Smooth muscle cell (in vitro differentiated cells): ENCODE measurements around the gene IGFBP4. TPM values are rescaled to one million over a fixed set of nuclear protein-coding genes. Genes with fewer than 3 reads are reported as not detected.

Experiments used
- DNase-seq: peaks from one replicate; lab custom pipeline; 2025; ENCODE audit not compliant: unreplicated experiment; lab: John Stamatoyannopoulos, UW
- H2AFZ ChIP-seq: fragments of 200-600 bp; sonication (generic); 2 replicates; pipeline ENCODE4 v1.6.0; 2016; ENCODE audit warnings: antibody characterized with exemption, low read depth, mild to moderate bottlenecking
- H3F3A ChIP-seq: fragments of 200-600 bp; sonication (generic); 2 replicates; pipeline ENCODE4 v1.6.0; 2017; ENCODE audit warnings: antibody characterized with exemption, low read depth
- H3K27ac ChIP-seq: fragments of 200-600 bp; sonication (generic); 2 replicates; pipeline ENCODE4 v1.5.1; 2016; ENCODE audit warnings: low read depth, mild to moderate bottlenecking
- H3K27me3 ChIP-seq: fragments of 200-600 bp; sonication (generic); 2 replicates; pipeline ENCODE4 v1.6.1; 2016; ENCODE audit warnings: low read depth, mild to moderate bottlenecking
- H3K36me3 ChIP-seq: fragments of 200-600 bp; sonication (generic); 2 replicates; pipeline ENCODE4 v1.5.1; 2016; ENCODE audit warnings: low read depth
- H3K4me1 ChIP-seq: fragments of 200-600 bp; sonication (generic); 2 replicates; pipeline ENCODE4 v1.5.1; 2016; ENCODE audit warnings: low read depth
- H3K4me2 ChIP-seq: fragments of 200-600 bp; sonication (generic); 2 replicates; pipeline ENCODE4 v1.6.0; 2016; ENCODE audit warnings: mild to moderate bottlenecking
- H3K4me3 ChIP-seq: fragments of 200-600 bp; sonication (generic); 2 replicates; pipeline ENCODE4 v1.5.1; 2016; ENCODE audit warnings: mild to moderate bottlenecking
- H3K79me2 ChIP-seq: fragments of 200-600 bp; sonication (generic); 2 replicates; pipeline ENCODE4 v1.6.0; 2016; ENCODE audit warnings: low read depth, mild to moderate bottlenecking
- H3K9ac ChIP-seq: fragments of 200-600 bp; sonication (generic); 2 replicates; pipeline ENCODE4 v1.6.0; 2016; ENCODE audit warnings: low read depth
- H3K9me3 ChIP-seq: fragments of 200-600 bp; sonication (generic); replicated peaks from 2 replicates; pipeline ENCODE4 v1.5.1; 2016; ENCODE audit warnings: low read depth
- H4K20me1 ChIP-seq: fragments of 200-600 bp; sonication (generic); 2 replicates; pipeline ENCODE4 v1.6.0; 2016; ENCODE audit warnings: low read depth
- CTCF ChIP-seq: fragments of 200-600 bp; sonication (generic); IDR thresholded peaks from 2 replicates; pipeline ENCODE4 v1.5.1; 2017; ENCODE audit warnings: borderline replicate concordance, mild to moderate bottlenecking, antibody characterized with exemption; ENCODE audit not compliant: insufficient read depth, poor library complexity, severe bottlenecking
- WGBS: methylation state at CpG from one replicate; pipeline ENCODE4 v1.1.7; 2016; ENCODE audit warnings: low lambda C conversion rate; 5-methylcytosine and 5-hydroxymethylcytosine counted together
- polyA plus RNA-seq: library from polyadenylated mRNA; unstranded; fragments of >200 nt; fragmentation: Nextera tagmentation; extraction: Ambion mirVana; gene quantifications from 2 replicates; pipeline ENCODE4 v1.2.1, GENCODE V29; 2016
- total RNA-seq: library from RNA; depleted of rRNA; stranded (reverse); fragments of >200 nt; gene quantifications from 2 replicates; pipeline ENCODE4 v1.2.3, GENCODE V29; 2014

The IGFBP4 gene
- total and polyA plus RNA-seq, 2 experiments from 2014 or later, result 91.0 to 305 TPM

GRCh38 chr17:40457964-40458791 is 14.9 kb downstream of the IGFBP4 start:
- H4K20me1 ChIP-seq, result peaks cover under 1% of the 10 kb centered on the region
- H2AFZ ChIP-seq, result no peak overlapping the region
- no peaks in the 10 kb centered on the region for H3F3A ChIP-seq
- no peak overlapping the region for H3K9ac ChIP-seq
- H3K36me3 ChIP-seq, result no peaks in the 10 kb centered on the region
- peak overlapping the region; percentile 11 for H3K27ac ChIP-seq
- H3K4me1 ChIP-seq, result peaks cover 11% of the 10 kb centered on the region
- no peak for TF ChIP-seq CTCF
- WGBS, result 56% methylated on average over 16 of the region's 16 CpGs
- no peak for DNase-seq
- no peak overlapping the region for H3K4me3 ChIP-seq
- H3K27me3 ChIP-seq, result no peaks in the 10 kb centered on the region
- H3K79me2 ChIP-seq, result no peaks in the 10 kb centered on the region
- H3K9me3 ChIP-seq, result no peaks in the 10 kb centered on the region
- no peak overlapping the region for H3K4me2 ChIP-seq

GRCh38 chr17:40458851-40459482 is 15.7 kb downstream of the IGFBP4 start:
- Histone ChIP-seq H3K27ac (no peak overlapping the region), H3F3A (no peaks in the 10 kb centered on the region), H3K27me3 (no peaks in the 10 kb centered on the region), H3K4me3 (no peak overlapping the region), H3K9me3 (no peaks in the 10 kb centered on the region), H2AFZ (no peak overlapping the region), H3K36me3 (no peaks in the 10 kb centered on the region), H3K4me2 (no peak overlapping the region), H4K20me1 (no peaks in the 10 kb centered on the region), H3K4me1 (peaks cover 11% of the 10 kb centered on the region), H3K79me2 (no peaks in the 10 kb centered on the region), H3K9ac (no peak overlapping the region)
- WGBS, result 95% methylated on average over 12 of the region's 12 CpGs
- no peak for TF ChIP-seq CTCF
- no peak for DNase-seq

GRCh38 chr17:40459636-40460603 is 16.7 kb downstream of the IGFBP4 start:
- Histone ChIP-seq H3K9me3 (no peaks in the 10 kb centered on the region), H3K27ac (no peak overlapping the region), H3K79me2 (no peaks in the 10 kb centered on the region), H3K4me3 (no peak overlapping the region), H3K4me1 (peaks cover 11% of the 10 kb centered on the region), H2AFZ (no peak overlapping the region), H3K27me3 (no peaks in the 10 kb centered on the region), H4K20me1 (no peaks in the 10 kb centered on the region), H3K36me3 (no peaks in the 10 kb centered on the region), H3K9ac (no peak overlapping the region), H3F3A (no peaks in the 10 kb centered on the region), H3K4me2 (no peak overlapping the region)
- no peak for TF ChIP-seq CTCF
- WGBS, result 72% methylated on average over 6 of the region's 8 CpGs
- DNase-seq, result no peak
